ENCODE data around the gene TEAD1. TPM values are rescaled to one million over a fixed set of nuclear protein-coding genes. Genes with fewer than 3 reads are reported as not detected.

TEAD1 gene
- polyA plus RNA-seq, 2 of the 4 experiments (the other 2 are of a cell fraction) = 111 to 112 TPM

DNA sequence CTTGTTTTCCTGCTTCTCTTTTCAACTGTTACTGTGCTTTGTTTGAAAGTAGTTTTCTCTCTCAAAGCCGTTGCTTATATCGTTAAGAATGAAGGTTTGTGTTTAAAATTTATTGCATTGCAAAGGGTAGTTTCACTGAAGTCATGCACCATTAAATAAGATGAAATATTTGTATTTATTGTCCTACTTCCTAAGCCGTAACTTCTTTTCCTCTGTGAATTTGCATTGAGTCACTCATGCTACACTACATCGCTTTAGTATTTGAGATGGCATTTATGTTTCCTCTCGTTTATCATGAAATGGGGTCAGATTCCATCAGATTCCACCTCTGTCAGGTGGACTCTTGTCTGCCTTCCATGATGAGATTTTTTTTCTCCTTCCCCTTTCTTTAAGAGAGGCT, 269.1 kb downstream of the TEAD1 start:
- ATAC-seq = no peak
- Histone ChIP-seq H3K27ac (no peak overlapping the region), H3K9me3 (peaks cover 7% of the 10 kb centered on the region; the same call in 1 of the 3 replicates), H3K4me1 (no peaks in the 10 kb centered on the region), H3K4me3 (no peak overlapping the region), H3K4me2 (no peak overlapping the region)
- no peak for DNase-seq (ENCODE audit: low read depth in 1 of 2, low spot score in 1 of 2)
- ChIA-PET CTCF (no interaction called here), POLR2A (no interaction called here)
- FAIRE-seq = no peak
- WGBS (ENCODE audit: missing lambda C conversion rate) = 92% methylated on average over 5 of the region's 5 CpGs
- TF ChIP-seq, protein P1, sequence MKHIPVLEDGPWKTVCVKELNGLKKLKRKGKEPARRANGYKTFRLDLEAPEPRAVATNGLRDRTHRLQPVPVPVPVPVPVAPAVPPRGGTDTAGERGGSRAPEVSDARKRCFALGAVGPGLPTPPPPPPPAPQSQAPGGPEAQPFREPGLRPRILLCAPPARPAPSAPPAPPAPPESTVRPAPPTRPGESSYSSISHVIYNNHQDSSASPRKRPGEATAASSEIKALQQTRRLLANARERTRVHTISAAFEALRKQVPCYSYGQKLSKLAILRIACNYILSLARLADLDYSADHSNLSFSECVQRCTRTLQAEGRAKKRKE (CRISPR knock-in tag; IDR thresholded peaks at IDR 0.05; ENCODE audit: low read depth) = no peak
- TF ChIP-seq, protein P2, sequence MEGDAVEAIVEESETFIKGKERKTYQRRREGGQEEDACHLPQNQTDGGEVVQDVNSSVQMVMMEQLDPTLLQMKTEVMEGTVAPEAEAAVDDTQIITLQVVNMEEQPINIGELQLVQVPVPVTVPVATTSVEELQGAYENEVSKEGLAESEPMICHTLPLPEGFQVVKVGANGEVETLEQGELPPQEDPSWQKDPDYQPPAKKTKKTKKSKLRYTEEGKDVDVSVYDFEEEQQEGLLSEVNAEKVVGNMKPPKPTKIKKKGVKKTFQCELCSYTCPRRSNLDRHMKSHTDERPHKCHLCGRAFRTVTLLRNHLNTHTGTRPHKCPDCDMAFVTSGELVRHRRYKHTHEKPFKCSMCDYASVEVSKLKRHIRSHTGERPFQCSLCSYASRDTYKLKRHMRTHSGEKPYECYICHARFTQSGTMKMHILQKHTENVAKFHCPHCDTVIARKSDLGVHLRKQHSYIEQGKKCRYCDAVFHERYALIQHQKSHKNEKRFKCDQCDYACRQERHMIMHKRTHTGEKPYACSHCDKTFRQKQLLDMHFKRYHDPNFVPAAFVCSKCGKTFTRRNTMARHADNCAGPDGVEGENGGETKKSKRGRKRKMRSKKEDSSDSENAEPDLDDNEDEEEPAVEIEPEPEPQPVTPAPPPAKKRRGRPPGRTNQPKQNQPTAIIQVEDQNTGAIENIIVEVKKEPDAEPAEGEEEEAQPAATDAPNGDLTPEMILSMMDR (IDR thresholded peaks at IDR 0.05) = no peak
- TF ChIP-seq EP300 (IDR thresholded peaks at IDR 0.05) = no peak
- TF ChIP-seq RAD21 (conservative IDR thresholded peaks at IDR 0.05 in 1 of 2, IDR thresholded peaks at IDR 0.05 in 1 of 2) = no peak
- TF ChIP-seq FOSL2 (IDR thresholded peaks at IDR 0.05) = no peak
- no peak for TF ChIP-seq FOSL2 (CRISPR knock-in tag; IDR thresholded peaks at IDR 0.05)
- no peak for TF ChIP-seq JUNB (IDR thresholded peaks at IDR 0.05)
- TF ChIP-seq FOXS1 (CRISPR knock-in tag; IDR thresholded peaks at IDR 0.05) = no peak
- no peak for TF ChIP-seq CBX2 (IDR thresholded peaks at IDR 0.05; ENCODE audit: borderline replicate concordance, low read depth)
- no peak for TF ChIP-seq HOXA7 (CRISPR knock-in tag; IDR thresholded peaks at IDR 0.05)
- no peak for TF ChIP-seq TP53 (CRISPR knock-in tag; IDR thresholded peaks at IDR 0.05)
- TF ChIP-seq HDAC2 (IDR thresholded peaks at IDR 0.05) = no peak
- no peak for TF ChIP-seq ZSCAN20 (CRISPR knock-in tag; IDR thresholded peaks at IDR 0.05)
- TF ChIP-seq, protein P3, sequence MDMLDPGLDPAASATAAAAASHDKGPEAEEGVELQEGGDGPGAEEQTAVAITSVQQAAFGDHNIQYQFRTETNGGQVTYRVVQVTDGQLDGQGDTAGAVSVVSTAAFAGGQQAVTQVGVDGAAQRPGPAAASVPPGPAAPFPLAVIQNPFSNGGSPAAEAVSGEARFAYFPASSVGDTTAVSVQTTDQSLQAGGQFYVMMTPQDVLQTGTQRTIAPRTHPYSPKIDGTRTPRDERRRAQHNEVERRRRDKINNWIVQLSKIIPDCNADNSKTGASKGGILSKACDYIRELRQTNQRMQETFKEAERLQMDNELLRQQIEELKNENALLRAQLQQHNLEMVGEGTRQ (IDR thresholded peaks at IDR 0.05) = no peak

DNA sequence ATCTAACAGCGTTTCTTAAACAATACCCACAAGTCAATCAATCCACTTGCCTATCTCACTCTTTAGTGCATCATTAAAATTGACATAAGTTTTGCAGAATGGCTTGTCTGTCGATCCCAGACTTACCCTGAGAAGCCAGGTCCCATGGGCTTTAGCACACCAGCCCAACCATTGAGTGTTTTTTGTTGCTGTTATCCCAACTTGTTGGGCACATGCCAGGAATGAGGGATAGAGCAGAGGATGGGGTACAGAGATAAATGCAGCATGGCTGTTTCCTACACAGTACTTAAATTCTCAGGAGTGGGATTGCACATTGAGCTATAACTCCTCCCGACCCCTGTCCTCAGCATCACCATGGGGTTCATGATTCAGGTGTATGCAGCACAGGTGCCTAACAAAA, 270.7 kb downstream of the TEAD1 start:
- H3K4me1 ChIP-seq = peaks cover 9% of the 10 kb centered on the region; the same call in 2 of the 3 replicates
- CTCF ChIA-PET = interaction anchor here (0.5 to 1.9 kb wide), 4 partner anchors 19 to 613 kb away, joined by 3 to 9 read pairs (median 3); no protein-coding TSS in a partner anchor
- POLR2A ChIA-PET = no interaction called here
- TF ChIP-seq NPAS2 (CRISPR knock-in tag; IDR thresholded peaks at IDR 0.05; ENCODE audit: borderline replicate concordance) = no peak
- TF ChIP-seq, protein P4, sequence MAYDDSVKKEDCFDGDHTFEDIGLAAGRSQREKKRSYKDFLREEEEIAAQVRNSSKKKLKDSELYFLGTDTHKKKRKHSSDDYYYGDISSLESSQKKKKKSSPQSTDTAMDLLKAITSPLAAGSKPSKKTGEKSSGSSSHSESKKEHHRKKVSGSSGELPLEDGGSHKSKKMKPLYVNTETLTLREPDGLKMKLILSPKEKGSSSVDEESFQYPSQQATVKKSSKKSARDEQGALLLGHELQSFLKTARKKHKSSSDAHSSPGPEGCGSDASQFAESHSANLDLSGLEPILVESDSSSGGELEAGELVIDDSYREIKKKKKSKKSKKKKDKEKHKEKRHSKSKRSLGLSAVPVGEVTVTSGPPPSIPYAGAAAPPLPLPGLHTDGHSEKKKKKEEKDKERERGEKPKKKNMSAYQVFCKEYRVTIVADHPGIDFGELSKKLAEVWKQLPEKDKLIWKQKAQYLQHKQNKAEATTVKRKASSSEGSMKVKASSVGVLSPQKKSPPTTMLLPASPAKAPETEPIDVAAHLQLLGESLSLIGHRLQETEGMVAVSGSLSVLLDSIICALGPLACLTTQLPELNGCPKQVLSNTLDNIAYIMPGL (CRISPR knock-in tag; IDR thresholded peaks at IDR 0.05; ENCODE audit: borderline replicate concordance) = no peak
- no peak for TF ChIP-seq MAZ (IDR thresholded peaks at IDR 0.05; ENCODE audit: borderline replicate concordance, low read depth, low read length)
- TF ChIP-seq FOSL2 (IDR thresholded peaks at IDR 0.05) = no peak
- TF ChIP-seq FOSL2 (CRISPR knock-in tag; IDR thresholded peaks at IDR 0.05) = no peak
- TF ChIP-seq SREBF2 (IDR thresholded peaks at IDR 0.05) = no peak
- no peak for TF ChIP-seq TFCP2L1 (CRISPR knock-in tag; IDR thresholded peaks at IDR 0.05)
- TF ChIP-seq FOXS1 (CRISPR knock-in tag; IDR thresholded peaks at IDR 0.05) = no peak
- no peak for TF ChIP-seq ZFP36 (IDR thresholded peaks at IDR 0.05; ENCODE audit: borderline replicate concordance, partially characterized antibody)
- no peak for TF ChIP-seq FOSB (CRISPR knock-in tag; IDR thresholded peaks at IDR 0.05)
- TF ChIP-seq, protein P5, sequence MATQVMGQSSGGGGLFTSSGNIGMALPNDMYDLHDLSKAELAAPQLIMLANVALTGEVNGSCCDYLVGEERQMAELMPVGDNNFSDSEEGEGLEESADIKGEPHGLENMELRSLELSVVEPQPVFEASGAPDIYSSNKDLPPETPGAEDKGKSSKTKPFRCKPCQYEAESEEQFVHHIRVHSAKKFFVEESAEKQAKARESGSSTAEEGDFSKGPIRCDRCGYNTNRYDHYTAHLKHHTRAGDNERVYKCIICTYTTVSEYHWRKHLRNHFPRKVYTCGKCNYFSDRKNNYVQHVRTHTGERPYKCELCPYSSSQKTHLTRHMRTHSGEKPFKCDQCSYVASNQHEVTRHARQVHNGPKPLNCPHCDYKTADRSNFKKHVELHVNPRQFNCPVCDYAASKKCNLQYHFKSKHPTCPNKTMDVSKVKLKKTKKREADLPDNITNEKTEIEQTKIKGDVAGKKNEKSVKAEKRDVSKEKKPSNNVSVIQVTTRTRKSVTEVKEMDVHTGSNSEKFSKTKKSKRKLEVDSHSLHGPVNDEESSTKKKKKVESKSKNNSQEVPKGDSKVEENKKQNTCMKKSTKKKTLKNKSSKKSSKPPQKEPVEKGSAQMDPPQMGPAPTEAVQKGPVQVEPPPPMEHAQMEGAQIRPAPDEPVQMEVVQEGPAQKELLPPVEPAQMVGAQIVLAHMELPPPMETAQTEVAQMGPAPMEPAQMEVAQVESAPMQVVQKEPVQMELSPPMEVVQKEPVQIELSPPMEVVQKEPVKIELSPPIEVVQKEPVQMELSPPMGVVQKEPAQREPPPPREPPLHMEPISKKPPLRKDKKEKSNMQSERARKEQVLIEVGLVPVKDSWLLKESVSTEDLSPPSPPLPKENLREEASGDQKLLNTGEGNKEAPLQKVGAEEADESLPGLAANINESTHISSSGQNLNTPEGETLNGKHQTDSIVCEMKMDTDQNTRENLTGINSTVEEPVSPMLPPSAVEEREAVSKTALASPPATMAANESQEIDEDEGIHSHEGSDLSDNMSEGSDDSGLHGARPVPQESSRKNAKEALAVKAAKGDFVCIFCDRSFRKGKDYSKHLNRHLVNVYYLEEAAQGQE (IDR thresholded peaks at IDR 0.05) = no peak
- no peak for TF ChIP-seq ZNF302 (CRISPR knock-in tag; IDR thresholded peaks at IDR 0.05)
- TF ChIP-seq ESRRA (IDR thresholded peaks at IDR 0.05; ENCODE audit: borderline replicate concordance, low read length) = no peak
- TF ChIP-seq, protein P6, sequence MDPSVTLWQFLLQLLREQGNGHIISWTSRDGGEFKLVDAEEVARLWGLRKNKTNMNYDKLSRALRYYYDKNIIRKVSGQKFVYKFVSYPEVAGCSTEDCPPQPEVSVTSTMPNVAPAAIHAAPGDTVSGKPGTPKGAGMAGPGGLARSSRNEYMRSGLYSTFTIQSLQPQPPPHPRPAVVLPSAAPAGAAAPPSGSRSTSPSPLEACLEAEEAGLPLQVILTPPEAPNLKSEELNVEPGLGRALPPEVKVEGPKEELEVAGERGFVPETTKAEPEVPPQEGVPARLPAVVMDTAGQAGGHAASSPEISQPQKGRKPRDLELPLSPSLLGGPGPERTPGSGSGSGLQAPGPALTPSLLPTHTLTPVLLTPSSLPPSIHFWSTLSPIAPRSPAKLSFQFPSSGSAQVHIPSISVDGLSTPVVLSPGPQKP (IDR thresholded peaks at IDR 0.05; ENCODE audit: low read depth, low read length) = no peak
- TF ChIP-seq JUNB (IDR thresholded peaks at IDR 0.05) = no peak
- TF ChIP-seq GATA3 (IDR thresholded peaks at IDR 0.05; ENCODE audit: borderline replicate concordance) = no peak
- TF ChIP-seq ZC3H11A (IDR thresholded peaks at IDR 0.05) = no peak
- no peak for TF ChIP-seq RARB (CRISPR knock-in tag; IDR thresholded peaks at IDR 0.05)

More for the DNA sequence above, 270.7 kb downstream of the TEAD1 start:
- FAIRE-seq (no peak), ATAC-seq (no peak), DNase-seq (ENCODE audit: low read depth in 1 of 2, low spot score in 1 of 2) (no peak)
- Histone ChIP-seq H3K9me3 (peaks cover 7% of the 10 kb centered on the region; the same call in 1 of the 3 replicates), H3K4me3 (no peak overlapping the region), H3K4me2 (no peak overlapping the region), H3K27ac (no peak overlapping the region)
- 98% methylated on average over 3 of the region's 3 CpGs for WGBS (ENCODE audit: missing lambda C conversion rate)

Measured in A549 (cell line).